WTC11 (cell line): ENCODE data around the gene GRM5.

Experiments used
- ATF3 ChIP-seq: sonication (generic); formaldehyde crosslinking; conservative IDR thresholded peaks from 2 replicates; pipeline ENCODE4 v1.8.1; 2022; ENCODE audit warnings: mild to moderate bottlenecking, missing genetic modification reagents
- CBFB ChIP-seq: sonication (generic); formaldehyde crosslinking; IDR thresholded peaks from 2 replicates; pipeline ENCODE4 v1.8.1; 2022; ENCODE audit warnings: mild to moderate bottlenecking, low read depth, missing genetic modification reagents
- CREM ChIP-seq: sonication (generic); formaldehyde crosslinking; IDR thresholded peaks from 2 replicates; pipeline ENCODE4 v1.8.1; 2022; ENCODE audit warnings: mild to moderate bottlenecking, missing genetic modification reagents, moderate library complexity
- CTCF ChIP-seq: fragments of 200-600 bp; IDR thresholded peaks from 2 replicates; pipeline ENCODE4 v1.8.0; 2022; ENCODE audit warnings: antibody characterized with exemption
- E2F5 ChIP-seq: sonication (generic); formaldehyde crosslinking; IDR thresholded peaks from 2 replicates; pipeline ENCODE4 v1.8.1; 2022; ENCODE audit warnings: mild to moderate bottlenecking, moderate library complexity, missing genetic modification reagents
- ESRRA ChIP-seq: sonication (generic); formaldehyde crosslinking; IDR thresholded peaks from 2 replicates; pipeline ENCODE4 v1.8.1; 2022; ENCODE audit warnings: mild to moderate bottlenecking, missing genetic modification reagents, borderline replicate concordance
- JUN ChIP-seq: sonication (generic); formaldehyde crosslinking; IDR thresholded peaks from 2 replicates; pipeline ENCODE4 v1.8.0; 2023; ENCODE audit warnings: mild to moderate bottlenecking, missing genetic modification reagents
- NFYB ChIP-seq: sonication (generic); formaldehyde crosslinking; conservative IDR thresholded peaks from 2 replicates; pipeline ENCODE4 v1.8.0; 2022; ENCODE audit warnings: low read depth, missing genetic modification reagents
- PREB ChIP-seq: sonication (generic); formaldehyde crosslinking; IDR thresholded peaks from 2 replicates; pipeline ENCODE4 v1.8.1; 2022; ENCODE audit warnings: mild to moderate bottlenecking, missing genetic modification reagents, moderate library complexity, borderline replicate concordance
- ZNF423 ChIP-seq: fragments of 250-450 bp; sonication (Bioruptor Pico); IDR thresholded peaks from 2 replicates; pipeline ENCODE4 v2.1.2; 2022; ENCODE audit warnings: mild to moderate bottlenecking, moderate library complexity

GRCh38 chr11:88515002-88515401 lies 550.8 kb downstream of the GRM5 start:
- TF ChIP-seq CTCF, result no peak
- TF ChIP-seq E2F5 (CRISPR knock-in tag), result no peak
- TF ChIP-seq JUN, result no peak
- no peak for TF ChIP-seq PREB
- no peak for TF ChIP-seq ATF3 (CRISPR knock-in tag)
- no peak for TF ChIP-seq CREM
- no peak for TF ChIP-seq CBFB (CRISPR knock-in tag)
- no peak for TF ChIP-seq NFYB
- no peak for TF ChIP-seq ESRRA (CRISPR knock-in tag)
- no peak for TF ChIP-seq ZNF423 (CRISPR knock-in tag)
